PC-3 (cell line): Measurements from ENCODE around the gene PLA1A. TPM values are rescaled to one million over a fixed set of nuclear protein-coding genes. Genes with fewer than 3 reads are reported as not detected.

Source experiments
- ATAC-seq: fragments of 200-7000 bp; cut with Tn5 transposase; 2 replicates; pipeline ENCODE4 v1.9.1; 2020; ENCODE audit warnings: mild to moderate bottlenecking, moderate library complexity
- BruUV-seq: library from RNA; stranded (reverse); fragments of 400-500 nt; replicated peaks from 2 replicates; lab custom pipeline; 2021; lab: Mats Ljungman, UMichigan
- CTCF ChIA-PET: fragments of 300-600 bp; sonication (Branson Sonifier 250); formaldehyde crosslinking; loops from one replicate; lab custom pipeline; 2022; ENCODE audit warnings: antibody characterized with exemption; lab: Charles Lee
- POLR2A ChIA-PET: fragments of 300-600 bp; sonication (Branson Sonifier 250); formaldehyde crosslinking; loops from one replicate; lab custom pipeline; 2022; ENCODE audit warnings: antibody characterized with exemption; ENCODE audit not compliant: unreplicated experiment; lab: Charles Lee
- DNase-seq: peaks from one replicate; pipeline ENCODE4 v3.0.0-alpha.2; 2015
- H2AFZ ChIP-seq: fragments of 300-600 bp; sonication (generic); 2 replicates; pipeline ENCODE4 v1.6.0; 2016; ENCODE audit warnings: antibody characterized with exemption, low read length
- H3F3A ChIP-seq: fragments of 300-600 bp; sonication (generic); one replicate; pipeline ENCODE4 v1.6.0; 2017; ENCODE audit warnings: antibody characterized with exemption, low read length, control low read depth, mild to moderate bottlenecking; ENCODE audit not compliant: unreplicated experiment
- H3K27ac ChIP-seq: fragments of 300-600 bp; sonication (generic); 2 replicates; pipeline ENCODE4 v1.5.1; 2016; ENCODE audit warnings: mild to moderate bottlenecking, low read length
- H3K27me3 ChIP-seq: fragments of 300-600 bp; sonication (generic); 2 replicates; pipeline ENCODE4 v1.6.1; 2016; ENCODE audit warnings: low read length, mixed read lengths
- H3K36me3 ChIP-seq: fragments of 300-600 bp; sonication (generic); 2 replicates; pipeline ENCODE4 v1.6.1; 2016; ENCODE audit warnings: low read depth, mixed run types, low read length, mixed read lengths
- H3K4me1 ChIP-seq: fragments of 300-600 bp; sonication (generic); 2 replicates; pipeline ENCODE4 v1.5.1; 2016; ENCODE audit warnings: low read length; ENCODE audit not compliant: insufficient read depth
- H3K4me2 ChIP-seq: fragments of 300-600 bp; sonication (generic); 2 replicates; pipeline ENCODE4 v1.6.0; 2016; ENCODE audit warnings: low read length
- H3K4me3 ChIP-seq: fragments of 300-600 bp; sonication (generic); 2 replicates; pipeline ENCODE4 v1.5.1; 2016; ENCODE audit warnings: mild to moderate bottlenecking, low read length, mixed read lengths
- H3K79me2 ChIP-seq: fragments of 300-600 bp; sonication (generic); 2 replicates; pipeline ENCODE4 v1.6.1; 2017; ENCODE audit warnings: low read length, mixed read lengths
- H3K9ac ChIP-seq: fragments of 300-600 bp; sonication (generic); 2 replicates; pipeline ENCODE4 v1.6.0; 2016; ENCODE audit warnings: mild to moderate bottlenecking, low read length
- H3K9me2 ChIP-seq: fragments of 300-600 bp; sonication (generic); replicated peaks from 2 replicates; pipeline ENCODE4 v1.6.1; 2016; ENCODE audit warnings: mixed run types, low read length, mixed read lengths
- H3K9me3 ChIP-seq: fragments of 300-600 bp; sonication (generic); 2 replicates; pipeline ENCODE4 v1.6.1; 2016; ENCODE audit warnings: low read length, mixed read lengths
- H4K20me1 ChIP-seq: fragments of 300-600 bp; sonication (generic); 2 replicates; pipeline ENCODE4 v1.6.1; 2016; ENCODE audit warnings: low read length, mixed read lengths
- CTCF ChIP-seq: fragments of 300-600 bp; sonication (generic); conservative IDR thresholded peaks from 2 replicates; pipeline ENCODE4 v1.5.1; 2017; ENCODE audit warnings: antibody characterized with exemption, low read depth, mild to moderate bottlenecking, low read length
- EZH2 ChIP-seq: fragments of 300-600 bp; sonication (generic); IDR thresholded peaks from one replicate; pipeline ENCODE4 v1.6.1; 2017; ENCODE audit warnings: antibody characterized with exemption, mild to moderate bottlenecking, low read length; ENCODE audit not compliant: unreplicated experiment
- EZH2phosphoT487 ChIP-seq: fragments of 300-600 bp; sonication (generic); IDR thresholded peaks from 2 replicates; pipeline ENCODE4 v1.6.1; 2018; ENCODE audit warnings: mild to moderate bottlenecking, antibody characterized with exemption, low read length, borderline replicate concordance
- intact Hi-C: fragments of 100-400 bp; cut with micrococcal nuclease; formaldehyde crosslinking; loops from 2 replicates; pipeline ENCODE4 v1.9.0; 2023
- total RNA-seq: library from RNA; depleted of rRNA; stranded (reverse); fragments of >200 nt; gene quantifications from 2 replicates; pipeline ENCODE4 v1.2.3, GENCODE V29; 2014

PLA1A gene
- total RNA-seq, 1 experiment from 2014 or later = 0.36 TPM

- Histone ChIP-seq H3K79me2 (no peaks in the 10 kb centered on the region), H3K9me3 (no peaks in the 10 kb centered on the region), H3K27me3 (no peaks in the 10 kb centered on the region), H3K27ac (no peak overlapping the region), H4K20me1 (no peaks in the 10 kb centered on the region), H3F3A (peaks cover 16% of the 10 kb centered on the region), H2AFZ (no peak overlapping the region), H3K4me2 (no peak overlapping the region), H3K4me3 (no peak overlapping the region), H3K9ac (no peak overlapping the region), H3K4me1 (peaks cover 37% of the 10 kb centered on the region), H3K36me3 (no peaks in the 10 kb centered on the region), H3K9me2 (no peaks in the 10 kb centered on the region; the same call in 1 of the 2 replicates)
- intact Hi-C loops = loop anchor here (5.0 kb wide), 1 partner anchor 157 kb away; no protein-coding TSS in a partner anchor
- no TSS peak for BruUV-seq
- ATAC-seq (no peak), DNase-seq (no peak)
- ChIA-PET POLR2A (no interaction called here), CTCF (no interaction called here)
- TF ChIP-seq EZH2phosphoT487 (no peak), CTCF (no peak), EZH2 (no peak)
These were observed 62.1 kb downstream of the PLA1A start for GRCh38 chr3:119659606-119660291.

GRCh38 chr3:119660474-119661440 lies 63.1 kb downstream of the PLA1A start, which contains the start of gene POPDC2:
Gene POPDC2, minus strand, starts transcription at chr3:119660589. Its CDS starts 166 bp downstream, at chr3:119660423.
- H3K27me3 ChIP-seq = no peaks in the 10 kb centered on the region
- ChIA-PET CTCF (no interaction called here), POLR2A (interaction anchor here (0.9 kb wide), 1 partner anchor 16 kb away, joined by 5 read pairs; no protein-coding TSS in a partner anchor)
- no peak for ATAC-seq
- no peaks in the 10 kb centered on the region for H3K36me3 ChIP-seq
- H3F3A ChIP-seq = peaks cover 18% of the 10 kb centered on the region
- H3K79me2 ChIP-seq = no peaks in the 10 kb centered on the region
- no peaks in the 10 kb centered on the region; the same call in 1 of the 2 replicates for H3K9me2 ChIP-seq
- H3K4me1 ChIP-seq = peaks cover 48% of the 10 kb centered on the region
- no peak within 1 kb of the TSS for H3K4me3 ChIP-seq
- H3K9ac ChIP-seq = no peak within 1 kb of the TSS
- H4K20me1 ChIP-seq = no peaks in the 10 kb centered on the region
- H3K9me3 ChIP-seq = no peaks in the 10 kb centered on the region
- H2AFZ ChIP-seq = no peak within 1 kb of the TSS
- TF ChIP-seq EZH2phosphoT487 (no peak), CTCF (no peak), EZH2 (no peak)
- no peak for DNase-seq
- H3K4me2 ChIP-seq = no peak within 1 kb of the TSS
- BruUV-seq = no TSS peak
- peak within 1 kb of the TSS; percentile 4; the same call in 1 of the 2 replicates for H3K27ac ChIP-seq
- intact Hi-C loops = loop anchor here (5.0 kb wide), 1 partner anchor 158 kb away; no protein-coding TSS in a partner anchor
